PC-3 (cell line): ENCODE results near the gene DNAJA2. TPM values are rescaled to one million over a fixed set of nuclear protein-coding genes. Genes with fewer than 3 reads are reported as not detected.
"Not testable (repeated sequence)": the region's sequence is repeated elsewhere in the genome, so short reads cannot be mapped to it uniquely, and the experiment has no call there.

Source experiments
- ATAC-seq: fragments of 200-7000 bp; cut with Tn5 transposase; 2 replicates; pipeline ENCODE4 v1.9.1; 2020; ENCODE audit warnings: mild to moderate bottlenecking, moderate library complexity
- BruUV-seq: library from RNA; stranded (reverse); fragments of 400-500 nt; replicated peaks from 2 replicates; lab custom pipeline; 2021; lab: Mats Ljungman, UMichigan
- CTCF ChIA-PET: fragments of 300-600 bp; sonication (Branson Sonifier 250); formaldehyde crosslinking; loops from one replicate; lab custom pipeline; 2022; ENCODE audit warnings: antibody characterized with exemption; lab: Charles Lee
- POLR2A ChIA-PET: fragments of 300-600 bp; sonication (Branson Sonifier 250); formaldehyde crosslinking; loops from one replicate; lab custom pipeline; 2022; ENCODE audit warnings: antibody characterized with exemption; ENCODE audit not compliant: unreplicated experiment; lab: Charles Lee
- DNase-seq: peaks from one replicate; pipeline ENCODE4 v3.0.0-alpha.2; 2015
- H2AFZ ChIP-seq: fragments of 300-600 bp; sonication (generic); 2 replicates; pipeline ENCODE4 v1.6.0; 2016; ENCODE audit warnings: antibody characterized with exemption, low read length
- H3F3A ChIP-seq: fragments of 300-600 bp; sonication (generic); one replicate; pipeline ENCODE4 v1.6.0; 2017; ENCODE audit warnings: antibody characterized with exemption, low read length, control low read depth, mild to moderate bottlenecking; ENCODE audit not compliant: unreplicated experiment
- H3K27ac ChIP-seq: fragments of 300-600 bp; sonication (generic); 2 replicates; pipeline ENCODE4 v1.5.1; 2016; ENCODE audit warnings: mild to moderate bottlenecking, low read length
- H3K27me3 ChIP-seq: fragments of 300-600 bp; sonication (generic); 2 replicates; pipeline ENCODE4 v1.6.1; 2016; ENCODE audit warnings: low read length, mixed read lengths
- H3K36me3 ChIP-seq: fragments of 300-600 bp; sonication (generic); 2 replicates; pipeline ENCODE4 v1.6.1; 2016; ENCODE audit warnings: low read depth, mixed run types, low read length, mixed read lengths
- H3K4me1 ChIP-seq: fragments of 300-600 bp; sonication (generic); 2 replicates; pipeline ENCODE4 v1.5.1; 2016; ENCODE audit warnings: low read length; ENCODE audit not compliant: insufficient read depth
- H3K4me2 ChIP-seq: fragments of 300-600 bp; sonication (generic); 2 replicates; pipeline ENCODE4 v1.6.0; 2016; ENCODE audit warnings: low read length
- H3K4me3 ChIP-seq: fragments of 300-600 bp; sonication (generic); 2 replicates; pipeline ENCODE4 v1.5.1; 2016; ENCODE audit warnings: mild to moderate bottlenecking, low read length, mixed read lengths
- H3K79me2 ChIP-seq: fragments of 300-600 bp; sonication (generic); 2 replicates; pipeline ENCODE4 v1.6.1; 2017; ENCODE audit warnings: low read length, mixed read lengths
- H3K9ac ChIP-seq: fragments of 300-600 bp; sonication (generic); 2 replicates; pipeline ENCODE4 v1.6.0; 2016; ENCODE audit warnings: mild to moderate bottlenecking, low read length
- H3K9me2 ChIP-seq: fragments of 300-600 bp; sonication (generic); replicated peaks from 2 replicates; pipeline ENCODE4 v1.6.1; 2016; ENCODE audit warnings: mixed run types, low read length, mixed read lengths
- H3K9me3 ChIP-seq: fragments of 300-600 bp; sonication (generic); 2 replicates; pipeline ENCODE4 v1.6.1; 2016; ENCODE audit warnings: low read length, mixed read lengths
- H4K20me1 ChIP-seq: fragments of 300-600 bp; sonication (generic); 2 replicates; pipeline ENCODE4 v1.6.1; 2016; ENCODE audit warnings: low read length, mixed read lengths
- CTCF ChIP-seq: fragments of 300-600 bp; sonication (generic); conservative IDR thresholded peaks from 2 replicates; pipeline ENCODE4 v1.5.1; 2017; ENCODE audit warnings: antibody characterized with exemption, low read depth, mild to moderate bottlenecking, low read length
- EZH2 ChIP-seq: fragments of 300-600 bp; sonication (generic); IDR thresholded peaks from one replicate; pipeline ENCODE4 v1.6.1; 2017; ENCODE audit warnings: antibody characterized with exemption, mild to moderate bottlenecking, low read length; ENCODE audit not compliant: unreplicated experiment
- EZH2phosphoT487 ChIP-seq: fragments of 300-600 bp; sonication (generic); IDR thresholded peaks from 2 replicates; pipeline ENCODE4 v1.6.1; 2018; ENCODE audit warnings: mild to moderate bottlenecking, antibody characterized with exemption, low read length, borderline replicate concordance
- intact Hi-C: fragments of 100-400 bp; cut with micrococcal nuclease; formaldehyde crosslinking; loops from 2 replicates; pipeline ENCODE4 v1.9.0; 2023
- total RNA-seq: library from RNA; depleted of rRNA; stranded (reverse); fragments of >200 nt; gene quantifications from 2 replicates; pipeline ENCODE4 v1.2.3, GENCODE V29; 2014

DNAJA2 gene
- total RNA-seq, 1 experiment from 2014 or later: 44.5 TPM

- no peaks in the 10 kb centered on the region for H3K9me2 ChIP-seq
- H3K27me3 ChIP-seq: no peaks in the 10 kb centered on the region
- no peaks in the 10 kb centered on the region for H3K79me2 ChIP-seq
- no peak overlapping the region for H3K27ac ChIP-seq
- ChIA-PET CTCF (no interaction called here), POLR2A (no interaction called here)
- no peaks in the 10 kb centered on the region for H4K20me1 ChIP-seq
- no peaks in the 10 kb centered on the region for H3K4me1 ChIP-seq
- no peaks in the 10 kb centered on the region for H3K9me3 ChIP-seq
- no TSS peak for BruUV-seq
- no peak for ATAC-seq
- H3K4me2 ChIP-seq: no peak overlapping the region; the same call in 1 of the 2 replicates
- intact Hi-C loops: no loop called here
- DNase-seq: no peak
- no peak overlapping the region for H3K4me3 ChIP-seq
- no peaks in the 10 kb centered on the region for H3F3A ChIP-seq
- H2AFZ ChIP-seq: no peak overlapping the region
- H3K9ac ChIP-seq: no peak overlapping the region
- no peaks in the 10 kb centered on the region for H3K36me3 ChIP-seq
- TF ChIP-seq EZH2phosphoT487: no peak
- TF ChIP-seq CTCF: no peak
- no peak for TF ChIP-seq EZH2
These were observed 35.1 kb upstream of the DNAJA2 start for GRCh38 chr16:47008612-47009011.

- BruUV-seq: no TSS peak
- Histone ChIP-seq H3K9ac (no peak overlapping the region), H4K20me1 (no peaks in the 10 kb centered on the region), H2AFZ (no peak overlapping the region), H3K4me2 (no peak overlapping the region; the same call in 1 of the 2 replicates), H3K79me2 (no peaks in the 10 kb centered on the region), H3K4me1 (no peaks in the 10 kb centered on the region), H3K4me3 (no peak overlapping the region), H3F3A (no peaks in the 10 kb centered on the region), H3K9me3 (no peaks in the 10 kb centered on the region), H3K36me3 (no peaks in the 10 kb centered on the region), H3K27me3 (no peaks in the 10 kb centered on the region), H3K27ac (no peak overlapping the region), H3K9me2 (no peaks in the 10 kb centered on the region)
- no peak for ATAC-seq
- CTCF ChIA-PET: no interaction called here
- DNase-seq: no peak
- TF ChIP-seq CTCF (no peak), EZH2 (no peak)
- intact Hi-C loops: no loop called here
- POLR2A ChIA-PET: no interaction called here
These were observed 34.7 kb upstream of the DNAJA2 start for GRCh38 chr16:47008174-47008573.

GRCh38 chr16:47004652-47005051, 31.2 kb upstream of the DNAJA2 start:
- H2AFZ ChIP-seq: no peak overlapping the region
- CTCF ChIA-PET: no interaction called here
- no peaks in the 10 kb centered on the region for H3K9me2 ChIP-seq
- H3K27me3 ChIP-seq: no peaks in the 10 kb centered on the region
- H3K4me1 ChIP-seq: no peaks in the 10 kb centered on the region
- ATAC-seq (no peak), DNase-seq (no peak)
- no peaks in the 10 kb centered on the region for H4K20me1 ChIP-seq
- no peaks in the 10 kb centered on the region for H3F3A ChIP-seq
- no TSS peak for BruUV-seq
- no peaks in the 10 kb centered on the region for H3K9me3 ChIP-seq
- no peak overlapping the region for H3K27ac ChIP-seq
- no peak overlapping the region for H3K4me2 ChIP-seq
- TF ChIP-seq EZH2 (no peak), EZH2phosphoT487 (no peak), CTCF (no peak)
- POLR2A ChIA-PET: no interaction called here
- H3K79me2 ChIP-seq: no peaks in the 10 kb centered on the region
- H3K36me3 ChIP-seq: no peaks in the 10 kb centered on the region
- no peak overlapping the region for H3K4me3 ChIP-seq
- intact Hi-C loops: loop anchor here (2.0 kb wide), 1 partner anchor 30 kb away; no protein-coding TSS in a partner anchor
- no peak overlapping the region for H3K9ac ChIP-seq

- H3K4me2 ChIP-seq, H3K27me3 ChIP-seq, H3K9ac ChIP-seq, H3K4me3 ChIP-seq, DNase-seq, H2AFZ ChIP-seq, H3K79me2 ChIP-seq, intact Hi-C loops, H3K9me3 ChIP-seq, H3F3A ChIP-seq, BruUV-seq, ATAC-seq, H3K4me1 ChIP-seq, CTCF ChIA-PET, H4K20me1 ChIP-seq, POLR2A ChIA-PET, H3K9me2 ChIP-seq, H3K27ac ChIP-seq, H3K36me3 ChIP-seq: not testable (repeated sequence)
These were observed 26.6 kb upstream of the DNAJA2 start for GRCh38 chr16:47000066-47000465.
